Measurements from ENCODE around the gene ANKRD63.

ANKRD63 gene

GRCh38 chr15:40252438-40253166, 30.3 kb downstream of the ANKRD63 start:
- Histone ChIP-seq H3K4me1 (ENCODE audit: insufficient read depth, poor library complexity, severe bottlenecking) (peaks cover 12% of the 10 kb centered on the region), H3K27me3 (ENCODE audit: insufficient read depth, poor library complexity, severe bottlenecking) (no peaks in the 10 kb centered on the region), H3K4me3 (ENCODE audit: severe bottlenecking) (peak overlapping the region; percentile 38), H3K27ac (ENCODE audit: poor library complexity, severe bottlenecking) (no peak overlapping the region), H3K9me3 (ENCODE audit: severe bottlenecking) (no peaks in the 10 kb centered on the region), H3K36me3 (ENCODE audit: low read depth) (no peaks in the 10 kb centered on the region; the same call in 1 of the 2 replicates)
- DNase-seq (ENCODE audit: low spot score) (peak; percentile 74), ATAC-seq (ENCODE audit: low read depth) (peak; percentile 39)
- TF ChIP-seq, protein P1, sequence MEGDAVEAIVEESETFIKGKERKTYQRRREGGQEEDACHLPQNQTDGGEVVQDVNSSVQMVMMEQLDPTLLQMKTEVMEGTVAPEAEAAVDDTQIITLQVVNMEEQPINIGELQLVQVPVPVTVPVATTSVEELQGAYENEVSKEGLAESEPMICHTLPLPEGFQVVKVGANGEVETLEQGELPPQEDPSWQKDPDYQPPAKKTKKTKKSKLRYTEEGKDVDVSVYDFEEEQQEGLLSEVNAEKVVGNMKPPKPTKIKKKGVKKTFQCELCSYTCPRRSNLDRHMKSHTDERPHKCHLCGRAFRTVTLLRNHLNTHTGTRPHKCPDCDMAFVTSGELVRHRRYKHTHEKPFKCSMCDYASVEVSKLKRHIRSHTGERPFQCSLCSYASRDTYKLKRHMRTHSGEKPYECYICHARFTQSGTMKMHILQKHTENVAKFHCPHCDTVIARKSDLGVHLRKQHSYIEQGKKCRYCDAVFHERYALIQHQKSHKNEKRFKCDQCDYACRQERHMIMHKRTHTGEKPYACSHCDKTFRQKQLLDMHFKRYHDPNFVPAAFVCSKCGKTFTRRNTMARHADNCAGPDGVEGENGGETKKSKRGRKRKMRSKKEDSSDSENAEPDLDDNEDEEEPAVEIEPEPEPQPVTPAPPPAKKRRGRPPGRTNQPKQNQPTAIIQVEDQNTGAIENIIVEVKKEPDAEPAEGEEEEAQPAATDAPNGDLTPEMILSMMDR (IDR thresholded peaks at IDR 0.05; ENCODE audit: poor library complexity, severe bottlenecking) = no peak

GRCh38 chr15:40252141-40252437, 30.8 kb downstream of the ANKRD63 start:
- Histone ChIP-seq H3K27me3 (ENCODE audit: insufficient read depth, poor library complexity, severe bottlenecking) (no peaks in the 10 kb centered on the region), H3K4me3 (ENCODE audit: severe bottlenecking) (no peak overlapping the region), H3K9me3 (ENCODE audit: severe bottlenecking) (no peaks in the 10 kb centered on the region), H3K4me1 (ENCODE audit: insufficient read depth, poor library complexity, severe bottlenecking) (peaks cover 12% of the 10 kb centered on the region), H3K36me3 (ENCODE audit: low read depth) (no peaks in the 10 kb centered on the region; the same call in 1 of the 2 replicates), H3K27ac (ENCODE audit: poor library complexity, severe bottlenecking) (no peak overlapping the region)
- DNase-seq (ENCODE audit: low spot score) = no peak
- ATAC-seq (ENCODE audit: low read depth) = no peak
- TF ChIP-seq, protein P1 (IDR thresholded peaks at IDR 0.05; ENCODE audit: poor library complexity, severe bottlenecking) = no peak

DNA sequence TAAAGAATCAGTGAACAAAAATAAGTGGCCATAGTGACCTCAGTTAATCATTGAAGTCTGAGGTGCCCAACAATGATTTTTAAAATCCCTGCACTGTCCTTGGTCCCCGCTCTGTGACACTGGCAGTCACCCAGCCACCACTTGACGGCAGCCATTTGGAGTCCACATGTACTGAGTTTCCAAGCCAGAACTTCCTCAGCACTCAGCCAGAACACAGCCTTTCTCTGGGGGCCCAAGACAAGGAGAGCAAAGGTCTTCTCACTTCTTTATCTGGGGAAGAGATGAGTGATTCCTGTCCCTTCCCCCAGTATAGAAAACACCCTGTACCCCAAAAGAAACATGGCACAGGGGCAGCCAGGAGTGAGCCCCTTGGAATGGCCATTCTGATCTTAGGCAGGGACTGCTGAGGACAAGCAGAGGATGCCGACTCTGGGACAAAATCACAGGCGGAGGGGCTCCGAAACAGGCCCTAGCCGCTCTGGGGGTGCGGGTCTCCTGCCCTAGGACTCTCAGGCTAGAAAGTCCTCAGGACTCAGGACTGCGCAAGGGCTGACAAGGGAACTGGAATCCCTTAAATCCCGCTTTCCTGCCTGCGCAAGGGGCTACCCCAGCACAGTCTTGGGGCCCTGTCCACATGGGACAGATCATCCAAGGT, 31.3 kb downstream of the ANKRD63 start:
- no peak for ATAC-seq (ENCODE audit: low read depth)
- TF ChIP-seq, protein P1 (IDR thresholded peaks at IDR 0.05; ENCODE audit: poor library complexity, severe bottlenecking) = no peak
- H3K9me3 ChIP-seq (ENCODE audit: severe bottlenecking) = no peaks in the 10 kb centered on the region
- H3K27ac ChIP-seq (ENCODE audit: poor library complexity, severe bottlenecking) = no peak overlapping the region
- H3K27me3 ChIP-seq (ENCODE audit: insufficient read depth, poor library complexity, severe bottlenecking) = no peaks in the 10 kb centered on the region
- no peak overlapping the region for H3K4me3 ChIP-seq (ENCODE audit: severe bottlenecking)
- DNase-seq (ENCODE audit: low spot score) = peak; percentile 55
- no peaks in the 10 kb centered on the region; the same call in 1 of the 2 replicates for H3K36me3 ChIP-seq (ENCODE audit: low read depth)
- H3K4me1 ChIP-seq (ENCODE audit: insufficient read depth, poor library complexity, severe bottlenecking) = peaks cover 16% of the 10 kb centered on the region

GRCh38 chr15:40250771-40251483, 31.9 kb downstream of the ANKRD63 start:
- Histone ChIP-seq H3K9me3 (ENCODE audit: severe bottlenecking) (no peaks in the 10 kb centered on the region), H3K36me3 (ENCODE audit: low read depth) (no peaks in the 10 kb centered on the region; the same call in 1 of the 2 replicates), H3K27me3 (ENCODE audit: insufficient read depth, poor library complexity, severe bottlenecking) (no peaks in the 10 kb centered on the region), H3K4me1 (ENCODE audit: insufficient read depth, poor library complexity, severe bottlenecking) (peaks cover 23% of the 10 kb centered on the region), H3K4me3 (ENCODE audit: severe bottlenecking) (no peak overlapping the region), H3K27ac (ENCODE audit: poor library complexity, severe bottlenecking) (no peak overlapping the region)
- DNase-seq (ENCODE audit: low spot score) (peak; percentile 52), ATAC-seq (ENCODE audit: low read depth) (no peak)
- TF ChIP-seq, protein P1 (IDR thresholded peaks at IDR 0.05; ENCODE audit: poor library complexity, severe bottlenecking) = no peak
